ENCODE measurements around the gene C1orf35. TPM values are rescaled to one million over a fixed set of nuclear protein-coding genes. Genes with fewer than 3 reads are reported as not detected.

Gene C1orf35
- total and polyA plus RNA-seq, 2 experiments from 2014 or later: 12.3 to 24.6 TPM

GRCh38 chr1:228108742-228109072 lies 5.6 kb upstream of the C1orf35 start:
- WGBS (ENCODE audit: low lambda C conversion rate, missing lambda C conversion rate): 14% methylated on average over 8 of the region's 8 CpGs
- H2AFZ ChIP-seq: peak overlapping the region; percentile 78
- TF ChIP-seq CTCF (IDR thresholded peaks at IDR 0.05; ENCODE audit: poor library complexity) (no peak), EZH2phosphoT487 (IDR thresholded peaks at IDR 0.05; ENCODE audit: low read depth, severe bottlenecking, unreplicated experiment) (no peak), EZH2 (IDR thresholded peaks at IDR 0.05; ENCODE audit: borderline replicate concordance) (no peak)

GRCh38 chr1:228108055-228108690 lies 5.0 kb upstream of the C1orf35 start:
- DNase-seq (ENCODE audit: low spot score): no peak
- H3K36me3 ChIP-seq (replicated peaks; ENCODE audit: insufficient read depth, low read depth): no peaks in the 10 kb centered on the region
- H2AFZ ChIP-seq: no peak overlapping the region
- peaks cover 17% of the 10 kb centered on the region for H3K4me1 ChIP-seq (ENCODE audit: insufficient read depth)
- H3K4me3 ChIP-seq: peak overlapping the region; percentile 96
- no peaks in the 10 kb centered on the region for H3K27me3 ChIP-seq
- peaks cover 13% of the 10 kb centered on the region for H3K79me2 ChIP-seq
- TF ChIP-seq EZH2phosphoT487 (IDR thresholded peaks at IDR 0.05; ENCODE audit: low read depth, severe bottlenecking, unreplicated experiment) (no peak), CTCF (IDR thresholded peaks at IDR 0.05; ENCODE audit: poor library complexity) (no peak), EZH2 (IDR thresholded peaks at IDR 0.05; ENCODE audit: borderline replicate concordance) (no peak)
- H3K9me3 ChIP-seq (ENCODE audit: low read depth): no peaks in the 10 kb centered on the region
- 88% methylated on average over 11 of the region's 11 CpGs for WGBS (ENCODE audit: low lambda C conversion rate, missing lambda C conversion rate)
- peak overlapping the region; percentile 94 for H3K27ac ChIP-seq
- H4K20me1 ChIP-seq (ENCODE audit: insufficient read depth, poor library complexity, severe bottlenecking): no peaks in the 10 kb centered on the region
- H3K4me2 ChIP-seq: peak overlapping the region; percentile 93
- no peaks in the 10 kb centered on the region for H3K9me2 ChIP-seq (replicated peaks; ENCODE audit: insufficient read depth)

More at GRCh38 chr1:228108742-228109072, 5.6 kb upstream of the C1orf35 start:
- peak overlapping the region; percentile 96 for H3K4me3 ChIP-seq
- H3K27ac ChIP-seq: peak overlapping the region; percentile 94
- H3K9me3 ChIP-seq (ENCODE audit: low read depth): no peaks in the 10 kb centered on the region
- no peak for DNase-seq (ENCODE audit: low spot score)
- H3K36me3 ChIP-seq (replicated peaks; ENCODE audit: insufficient read depth, low read depth): no peaks in the 10 kb centered on the region
- no peaks in the 10 kb centered on the region for H3K27me3 ChIP-seq
- H3K4me1 ChIP-seq (ENCODE audit: insufficient read depth): peaks cover 15% of the 10 kb centered on the region
- H3K79me2 ChIP-seq: peaks cover 13% of the 10 kb centered on the region
- no peaks in the 10 kb centered on the region for H4K20me1 ChIP-seq (ENCODE audit: insufficient read depth, poor library complexity, severe bottlenecking)
- H3K9me2 ChIP-seq (replicated peaks; ENCODE audit: insufficient read depth): no peaks in the 10 kb centered on the region
- H3K4me2 ChIP-seq: peak overlapping the region; percentile 93

- Histone ChIP-seq H3K79me2 (peaks cover 13% of the 10 kb centered on the region), H3K4me3 (no peak overlapping the region), H3K9me3 (ENCODE audit: low read depth) (no peaks in the 10 kb centered on the region), H2AFZ (no peak overlapping the region), H3K4me2 (no peak overlapping the region), H3K27me3 (no peaks in the 10 kb centered on the region), H3K4me1 (ENCODE audit: insufficient read depth) (peaks cover 17% of the 10 kb centered on the region), H3K9me2 (replicated peaks; ENCODE audit: insufficient read depth) (no peaks in the 10 kb centered on the region), H3K36me3 (replicated peaks; ENCODE audit: insufficient read depth, low read depth) (no peaks in the 10 kb centered on the region), H3K27ac (no peak overlapping the region), H4K20me1 (ENCODE audit: insufficient read depth, poor library complexity, severe bottlenecking) (no peaks in the 10 kb centered on the region)
- DNase-seq (ENCODE audit: low spot score): no peak
- 98% methylated on average over 19 of the region's 19 CpGs for WGBS (ENCODE audit: low lambda C conversion rate, missing lambda C conversion rate)
- TF ChIP-seq CTCF (IDR thresholded peaks at IDR 0.05; ENCODE audit: poor library complexity) (no peak), EZH2 (IDR thresholded peaks at IDR 0.05; ENCODE audit: borderline replicate concordance) (no peak)
These were observed 4.5 kb upstream of the C1orf35 start for GRCh38 chr1:228107636-228108035.

DNA sequence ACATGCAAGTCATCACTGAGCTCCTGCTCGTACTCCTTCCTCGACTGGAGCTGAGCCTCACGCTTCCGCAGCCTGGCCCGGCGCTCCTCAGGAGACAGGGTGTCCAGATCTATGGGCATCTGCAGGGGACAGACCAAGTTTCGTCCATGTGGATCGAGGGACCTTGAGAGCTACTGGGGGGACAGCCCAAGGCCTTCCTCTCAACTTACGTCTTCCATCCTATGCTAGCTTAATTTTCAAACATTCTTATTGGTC lies 3.6 kb upstream of the C1orf35 start:
- 94% methylated on average over 9 of the region's 9 CpGs for WGBS (ENCODE audit: low lambda C conversion rate, missing lambda C conversion rate)

More for the DNA sequence above, 3.6 kb upstream of the C1orf35 start:
- Histone ChIP-seq H3K4me2 (no peak overlapping the region), H2AFZ (no peak overlapping the region), H3K4me3 (no peak overlapping the region), H3K9me3 (ENCODE audit: low read depth) (no peaks in the 10 kb centered on the region), H3K4me1 (ENCODE audit: insufficient read depth) (peaks cover 19% of the 10 kb centered on the region), H4K20me1 (ENCODE audit: insufficient read depth, poor library complexity, severe bottlenecking) (peaks cover 4% of the 10 kb centered on the region), H3K36me3 (replicated peaks; ENCODE audit: insufficient read depth, low read depth) (no peaks in the 10 kb centered on the region), H3K27me3 (no peaks in the 10 kb centered on the region), H3K9me2 (replicated peaks; ENCODE audit: insufficient read depth) (no peaks in the 10 kb centered on the region), H3K79me2 (peaks cover 18% of the 10 kb centered on the region), H3K27ac (no peak overlapping the region)
- no peak for DNase-seq (ENCODE audit: low spot score)
- TF ChIP-seq EZH2 (IDR thresholded peaks at IDR 0.05; ENCODE audit: borderline replicate concordance): no peak

All from hepatocyte (in vitro differentiated cells).